GM12872 (cell line): ENCODE measurements around the gene B3GNT2.

Experiments
- TF ChIP-seq, protein P1 (sequence below): IDR thresholded peaks from 3 replicates; pipeline ENCODE4 v1.5.1; 2011; ENCODE audit warnings: low read depth, mild to moderate bottlenecking, low read length, moderate library complexity; ENCODE audit not compliant: insufficient read depth

Gene B3GNT2

DNA sequence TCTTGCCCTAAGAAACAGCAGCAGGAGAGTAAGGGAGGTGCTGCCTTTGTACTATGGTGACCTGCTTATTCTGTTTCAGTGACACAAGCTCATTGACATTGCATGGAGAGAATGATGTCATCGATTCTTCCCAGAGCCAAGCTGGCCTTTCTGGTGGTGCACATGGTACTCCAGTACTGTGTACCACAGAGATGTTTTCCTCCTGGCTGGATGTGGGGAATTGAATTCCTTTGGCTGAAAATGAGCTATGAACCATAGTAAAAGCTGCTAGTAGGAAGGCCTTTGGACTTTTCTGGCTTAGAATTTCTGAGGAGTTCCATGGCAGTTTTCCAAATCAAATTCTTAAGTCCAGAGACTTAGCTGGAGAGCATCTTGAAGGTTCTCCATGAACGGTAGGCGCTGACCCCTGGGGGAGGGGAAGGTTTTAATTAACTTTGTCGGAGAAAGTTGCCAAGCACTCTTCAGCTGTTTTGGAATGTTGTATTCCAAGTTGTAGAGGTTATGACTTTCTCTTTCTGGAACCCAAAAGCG is 17.1 kb upstream of the B3GNT2 start:
- TF ChIP-seq, protein P1, sequence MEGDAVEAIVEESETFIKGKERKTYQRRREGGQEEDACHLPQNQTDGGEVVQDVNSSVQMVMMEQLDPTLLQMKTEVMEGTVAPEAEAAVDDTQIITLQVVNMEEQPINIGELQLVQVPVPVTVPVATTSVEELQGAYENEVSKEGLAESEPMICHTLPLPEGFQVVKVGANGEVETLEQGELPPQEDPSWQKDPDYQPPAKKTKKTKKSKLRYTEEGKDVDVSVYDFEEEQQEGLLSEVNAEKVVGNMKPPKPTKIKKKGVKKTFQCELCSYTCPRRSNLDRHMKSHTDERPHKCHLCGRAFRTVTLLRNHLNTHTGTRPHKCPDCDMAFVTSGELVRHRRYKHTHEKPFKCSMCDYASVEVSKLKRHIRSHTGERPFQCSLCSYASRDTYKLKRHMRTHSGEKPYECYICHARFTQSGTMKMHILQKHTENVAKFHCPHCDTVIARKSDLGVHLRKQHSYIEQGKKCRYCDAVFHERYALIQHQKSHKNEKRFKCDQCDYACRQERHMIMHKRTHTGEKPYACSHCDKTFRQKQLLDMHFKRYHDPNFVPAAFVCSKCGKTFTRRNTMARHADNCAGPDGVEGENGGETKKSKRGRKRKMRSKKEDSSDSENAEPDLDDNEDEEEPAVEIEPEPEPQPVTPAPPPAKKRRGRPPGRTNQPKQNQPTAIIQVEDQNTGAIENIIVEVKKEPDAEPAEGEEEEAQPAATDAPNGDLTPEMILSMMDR: no peak

DNA sequence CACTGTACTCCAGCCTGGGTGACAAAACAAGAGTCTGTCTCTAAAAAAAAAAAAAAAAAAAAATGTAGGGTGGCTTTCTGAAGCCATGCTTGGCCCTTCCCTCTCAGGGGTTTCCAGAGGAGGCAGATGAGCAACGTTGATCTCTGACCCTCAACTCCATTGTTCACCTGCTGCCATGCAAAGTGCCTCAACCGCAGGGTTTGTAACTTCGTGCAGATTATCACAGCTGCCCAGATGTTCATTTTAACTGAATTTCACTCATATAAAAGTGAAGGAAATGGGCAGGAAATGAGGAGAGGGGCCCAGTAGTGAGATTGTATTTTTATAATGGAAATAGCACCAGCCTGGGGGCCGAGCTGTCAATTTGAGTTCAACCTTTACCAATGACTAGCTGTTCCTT is 14.9 kb upstream of the B3GNT2 start:
- TF ChIP-seq, protein P1: no peak

DNA sequence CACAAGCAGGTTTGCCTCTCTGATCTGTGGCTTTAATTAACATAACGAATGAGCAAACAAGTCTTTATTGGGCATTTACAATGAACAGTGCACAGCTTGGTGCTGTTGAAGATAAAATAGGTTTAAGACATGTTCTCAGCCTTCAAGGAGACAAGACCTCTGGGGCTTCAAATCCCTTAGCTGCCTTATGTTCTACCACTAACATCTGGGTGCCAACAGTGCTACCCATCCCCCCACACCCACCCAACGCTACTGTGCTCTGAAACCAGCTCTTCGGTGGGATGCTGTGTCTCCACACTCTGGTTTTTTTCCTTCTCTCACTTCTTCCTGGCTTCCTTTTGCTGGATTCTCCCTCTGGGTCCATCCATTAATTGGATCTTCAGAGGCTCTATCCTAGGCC is 14.1 kb upstream of the B3GNT2 start:
- TF ChIP-seq, protein P1: no peak

DNA sequence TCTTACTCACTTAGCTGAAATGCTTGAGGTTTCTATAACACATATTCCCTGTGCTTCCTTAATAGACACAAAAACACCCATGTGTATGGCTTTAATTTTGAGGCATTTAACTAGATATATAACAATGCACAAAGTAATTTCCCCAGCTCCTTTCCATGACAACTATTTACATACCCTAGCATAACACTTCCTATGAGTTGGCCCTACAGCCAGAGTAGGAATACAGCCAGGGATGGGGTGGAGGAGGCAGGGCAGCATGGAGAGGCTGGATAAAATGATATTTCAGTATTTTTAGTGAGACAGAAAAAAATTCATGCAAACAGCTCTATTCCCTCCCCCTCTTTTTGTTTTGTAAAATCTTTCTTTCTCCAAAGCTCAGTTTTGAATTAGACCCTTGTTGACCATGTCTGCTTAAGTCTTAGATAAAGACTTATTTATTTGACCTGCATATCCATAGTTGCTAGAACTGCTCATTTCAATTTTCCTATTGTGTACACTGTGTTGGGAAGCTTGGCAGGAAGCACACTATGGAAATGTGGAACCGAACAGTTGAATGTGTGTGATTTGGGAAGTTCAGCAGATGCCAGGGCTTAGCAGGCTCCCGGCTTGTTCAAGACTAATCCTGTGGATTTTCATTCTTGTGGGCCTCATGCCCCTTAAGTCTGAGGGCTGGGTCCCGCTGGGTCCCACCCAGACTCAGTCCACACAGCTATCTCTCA is 11.2 kb upstream of the B3GNT2 start:
- TF ChIP-seq, protein P1: no peak

DNA sequence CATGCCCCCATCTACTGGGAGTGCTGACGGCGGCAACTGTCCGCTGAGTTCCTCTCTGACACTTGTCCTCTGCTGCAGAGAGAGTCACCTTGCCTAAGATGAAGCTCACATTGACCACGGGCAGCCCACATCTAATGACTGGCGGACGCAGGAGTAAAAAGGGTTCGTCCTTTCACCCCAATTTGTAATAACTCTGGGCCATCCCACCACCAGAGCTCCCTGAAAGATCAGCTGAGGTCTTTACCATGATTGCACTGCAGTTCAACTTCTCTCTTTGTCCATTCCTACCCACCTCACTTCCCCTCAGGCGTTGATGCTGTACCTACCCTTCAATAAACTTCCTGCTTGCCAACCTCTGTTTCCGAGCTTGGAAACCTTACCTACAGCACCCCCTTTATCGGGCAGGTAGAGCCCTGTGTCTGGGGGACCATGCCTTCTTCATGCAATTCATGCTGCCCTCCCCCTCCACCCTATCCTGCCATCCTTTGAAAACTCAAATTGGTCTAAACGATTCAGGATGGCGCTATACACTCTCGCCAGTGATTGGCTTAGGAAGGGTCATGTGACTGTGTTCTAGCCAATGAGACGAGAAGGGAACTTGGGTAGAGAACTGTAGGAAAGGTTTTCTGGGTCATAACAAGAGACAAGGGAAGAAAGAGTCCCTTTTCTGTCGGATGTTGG is 10.3 kb upstream of the B3GNT2 start:
- TF ChIP-seq, protein P1: no peak

DNA sequence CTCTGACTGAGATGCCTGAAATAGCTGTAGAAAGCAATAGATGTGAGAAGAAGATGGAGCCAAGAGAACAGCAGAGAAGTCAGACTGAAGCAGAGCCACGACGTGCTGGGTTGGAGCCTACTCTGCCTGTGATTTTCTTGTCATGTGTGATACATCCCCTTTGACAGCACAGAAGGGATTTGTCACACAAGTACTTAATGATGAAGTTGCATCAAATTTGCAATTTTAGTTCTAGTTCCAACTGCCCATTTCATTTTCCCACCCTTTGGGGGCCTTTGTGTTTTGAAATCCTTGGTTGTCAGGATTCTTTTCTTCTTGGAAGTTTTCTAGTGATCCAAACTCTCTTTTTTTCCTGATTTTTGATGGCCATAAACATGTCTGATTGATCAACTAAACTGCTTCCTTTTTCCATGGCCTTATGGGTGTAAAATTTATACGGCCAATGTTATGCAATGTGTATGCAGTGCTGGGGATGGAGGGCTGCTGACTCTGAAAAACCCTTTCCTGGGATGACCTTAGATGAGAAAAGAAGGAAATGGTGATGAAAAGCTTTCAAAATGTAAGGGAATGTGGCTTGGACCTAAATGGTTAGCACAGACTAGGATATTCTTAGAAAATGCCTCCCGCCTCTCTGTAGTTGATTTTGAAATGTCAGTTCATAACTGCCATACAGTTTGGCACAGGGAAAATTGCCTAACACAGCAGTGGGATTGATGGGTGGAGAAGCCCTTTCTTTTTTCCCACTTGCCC is 9.6 kb upstream of the B3GNT2 start:
- TF ChIP-seq, protein P1: no peak

DNA sequence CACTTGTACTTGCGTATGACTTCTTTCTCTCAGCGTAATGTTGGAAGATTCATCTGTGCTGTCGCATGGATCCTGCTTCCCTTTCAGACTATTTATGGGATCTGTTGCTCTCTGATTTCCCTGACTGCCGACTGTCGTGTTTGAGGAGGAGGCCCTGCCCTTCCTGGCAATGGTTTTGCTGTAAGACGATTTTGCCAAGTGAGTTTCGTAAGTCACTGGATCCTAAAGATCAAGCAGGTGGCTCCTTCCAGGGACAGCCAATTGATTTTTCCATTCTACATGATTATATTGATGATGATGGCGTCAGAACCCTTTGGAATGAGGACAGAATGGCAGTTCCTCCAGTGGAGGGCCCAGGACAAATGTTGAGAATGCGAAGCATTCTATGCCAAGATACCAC is 8.7 kb upstream of the B3GNT2 start:
- TF ChIP-seq, protein P1: no peak
